ENCODE measurements around the gene MS4A15.
"Not testable (repeated sequence)": the region's sequence is repeated elsewhere in the genome, so short reads cannot be mapped to it uniquely, and the experiment has no call there.

The MS4A15 gene

GRCh38 chr11:60798631-60799030, 42.0 kb downstream of the MS4A15 start:
- DNase-seq (ENCODE audit: extremely low read depth in 1 of 2, low read depth in 1 of 2): no peak

- DNase-seq (ENCODE audit: extremely low read depth in 1 of 2, low read depth in 1 of 2): no peak
These were observed 44.5 kb downstream of the MS4A15 start for GRCh38 chr11:60801194-60801593.

GRCh38 chr11:60803273-60803936, 46.7 kb downstream of the MS4A15 start:
- no peak for DNase-seq (ENCODE audit: extremely low read depth in 1 of 2, low read depth in 1 of 2)

GRCh38 chr11:60809249-60809648, 52.6 kb downstream of the MS4A15 start:
- DNase-seq (ENCODE audit: extremely low read depth in 1 of 2, low read depth in 1 of 2): no peak

- DNase-seq (ENCODE audit: extremely low read depth in 1 of 2, low read depth in 1 of 2): no peak
These were observed 53.0 kb downstream of the MS4A15 start for GRCh38 chr11:60809691-60810090.

GRCh38 chr11:60810151-60810550, 53.5 kb downstream of the MS4A15 start:
- DNase-seq (ENCODE audit: extremely low read depth in 1 of 2, low read depth in 1 of 2): no peak

GRCh38 chr11:60810569-60810968, 53.9 kb downstream of the MS4A15 start:
- DNase-seq (ENCODE audit: extremely low read depth in 1 of 2, low read depth in 1 of 2): no peak

GRCh38 chr11:60813324-60813723, 56.7 kb downstream of the MS4A15 start:
- DNase-seq (ENCODE audit: extremely low read depth in 1 of 2, low read depth in 1 of 2): no peak

- DNase-seq (ENCODE audit: extremely low read depth in 1 of 2, low read depth in 1 of 2): no peak
These were observed 57.4 kb downstream of the MS4A15 start for GRCh38 chr11:60814112-60814511.

GRCh38 chr11:60816590-60817157, 60.0 kb downstream of the MS4A15 start:
- no peak for DNase-seq (ENCODE audit: extremely low read depth in 1 of 2, low read depth in 1 of 2)

GRCh38 chr11:60818057-60818456, 61.4 kb downstream of the MS4A15 start:
- no peak for DNase-seq (ENCODE audit: extremely low read depth in 1 of 2, low read depth in 1 of 2)

GRCh38 chr11:60821827-60822599, 65.3 kb downstream of the MS4A15 start:
- DNase-seq (ENCODE audit: extremely low read depth in 1 of 2, low read depth in 1 of 2): no peak

GRCh38 chr11:60823745-60824306, 67.2 kb downstream of the MS4A15 start:
- DNase-seq (ENCODE audit: extremely low read depth in 1 of 2, low read depth in 1 of 2): not testable (repeated sequence)

- DNase-seq (ENCODE audit: extremely low read depth in 1 of 2, low read depth in 1 of 2): no peak
These were observed 68.5 kb downstream of the MS4A15 start for GRCh38 chr11:60825118-60825517.

GRCh38 chr11:60825790-60826189, 69.1 kb downstream of the MS4A15 start:
- no peak for DNase-seq (ENCODE audit: extremely low read depth in 1 of 2, low read depth in 1 of 2)

Data from activated CD8-positive, alpha-beta memory T cell treated with anti-CD3 and anti-CD28 coated beads for 1 hour (primary cell).